ENCODE measurements around the gene NLRP13.

The NLRP13 gene

GRCh38 chr19:55901369-55902079 lies 30.6 kb downstream of the NLRP13 start:
- no peak for DNase-seq

- no peak for DNase-seq
These were observed 33.2 kb downstream of the NLRP13 start for GRCh38 chr19:55898911-55899310.

- no peak for DNase-seq
These were observed 49.5 kb downstream of the NLRP13 start for GRCh38 chr19:55882626-55883025.

DNA sequence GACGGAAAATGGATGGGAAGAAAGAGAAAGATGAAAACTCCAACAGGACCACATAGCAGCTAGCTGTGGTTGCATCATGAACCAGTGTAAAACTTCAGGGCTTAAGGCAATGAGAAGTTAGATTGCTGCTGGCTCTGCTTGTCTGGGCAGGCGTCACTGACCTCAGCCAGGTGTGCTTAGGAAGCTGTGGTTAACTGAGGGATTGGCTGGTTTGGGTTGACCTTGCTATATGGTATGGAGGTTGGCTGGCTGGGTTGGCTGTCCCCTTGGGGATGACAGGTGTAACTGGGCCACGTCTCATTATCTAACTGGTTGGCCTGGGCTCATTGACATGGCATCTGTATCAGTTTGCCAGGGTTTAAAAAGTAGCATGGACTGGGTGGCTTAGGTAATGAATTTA lies 54.9 kb downstream of the NLRP13 start:
- no peak for DNase-seq

- no peak for DNase-seq
These were observed 61.4 kb downstream of the NLRP13 start for GRCh38 chr19:55870736-55871135.

GRCh38 chr19:55867101-55867500 lies 65.0 kb downstream of the NLRP13 start:
- no peak for DNase-seq

DNA sequence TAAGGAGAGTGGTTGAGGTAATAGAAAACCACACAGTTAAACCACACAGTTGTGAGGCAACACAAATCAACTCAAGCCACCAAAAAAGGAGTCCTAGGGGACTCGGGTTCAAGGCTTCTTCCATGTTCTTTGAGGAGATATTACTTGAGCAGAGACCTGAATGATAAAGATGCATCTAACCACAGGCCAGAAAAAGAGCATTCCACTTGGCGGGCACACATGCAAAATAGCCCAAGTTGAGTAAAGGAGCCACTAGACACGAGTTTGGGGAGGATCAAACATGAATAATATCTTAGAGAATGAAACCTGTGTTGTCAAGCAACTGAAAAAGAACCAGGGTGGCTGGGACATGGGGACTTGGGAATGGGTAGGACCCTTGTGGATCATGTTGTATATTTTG lies 65.6 kb downstream of the NLRP13 start:
- DNase-seq = no peak

GRCh38 chr19:55858969-55859368 lies 73.2 kb downstream of the NLRP13 start:
- DNase-seq = no peak

GRCh38 chr19:55858401-55858800 lies 73.7 kb downstream of the NLRP13 start:
- DNase-seq = no peak

- no peak for DNase-seq
These were observed 74.2 kb downstream of the NLRP13 start for GRCh38 chr19:55857974-55858373.

DNA sequence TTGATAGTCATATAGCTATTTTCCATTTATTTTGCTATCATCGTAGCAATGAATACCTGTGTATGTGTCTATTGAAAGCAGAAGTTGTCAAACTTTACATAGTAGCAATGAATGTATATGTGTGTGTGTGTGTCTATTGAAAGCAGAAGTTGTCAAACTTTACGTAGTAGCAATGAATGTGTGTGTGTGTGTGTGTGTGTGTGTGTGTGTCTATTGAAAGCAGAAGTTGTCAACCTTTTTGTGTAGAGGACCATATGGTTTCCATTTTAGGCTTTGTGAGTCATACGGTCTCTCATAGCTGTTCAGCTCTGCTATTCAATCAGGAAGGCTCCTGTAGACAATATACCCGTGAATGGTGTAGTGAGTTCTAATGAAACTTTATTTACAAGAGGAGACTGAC lies 75.0 kb downstream of the NLRP13 start:
- no peak for DNase-seq

GRCh38 chr19:55855160-55855559 lies 77.0 kb downstream of the NLRP13 start:
- no peak for DNase-seq
